SK-N-SH treated with all-trans-retinoic acid at 6 μM for 48 hours (cell line): Measurements from ENCODE around the gene SNX10.

Source experiments
- ATAC-seq: fragments of 200-7000 bp; cut with Tn5 transposase; 3 replicates; pipeline ENCODE4 v1.9.1; 2020; ENCODE audit warnings: mild to moderate bottlenecking, moderate library complexity
- ARNTL ChIP-seq: fragments of 450-650 bp; formaldehyde crosslinking; IDR thresholded peaks from 2 replicates; pipeline ENCODE4 v1.5.0; 2020; ENCODE audit warnings: low read depth, mild to moderate bottlenecking, moderate library complexity, borderline replicate concordance
- CREB5 ChIP-seq: fragments of 250-450 bp; sonication (Bioruptor Pico); IDR thresholded peaks from 2 replicates; pipeline ENCODE4 v1.5.1; 2020; ENCODE audit warnings: low read depth, mild to moderate bottlenecking, moderate library complexity
- CSDC2 ChIP-seq: fragments of 250-450 bp; sonication (Bioruptor Pico); IDR thresholded peaks from 2 replicates; pipeline ENCODE4 v1.5.0; 2020; ENCODE audit warnings: mild to moderate bottlenecking, moderate library complexity
- CSRNP3 ChIP-seq: fragments of 250-450 bp; sonication (Bioruptor Pico); IDR thresholded peaks from 2 replicates; pipeline ENCODE4 v1.5.1; 2021; ENCODE audit warnings: mild to moderate bottlenecking, moderate library complexity
- ESRRG ChIP-seq: fragments of 250-450 bp; sonication (Bioruptor Pico); IDR thresholded peaks from 2 replicates; pipeline ENCODE4 v1.6.1; 2021; ENCODE audit warnings: mild to moderate bottlenecking
- GLIS3 ChIP-seq: fragments of 250-450 bp; sonication (Bioruptor Pico); IDR thresholded peaks from 2 replicates; pipeline ENCODE4 v1.5.0; 2020; ENCODE audit warnings: mild to moderate bottlenecking, moderate library complexity
- ISL1 ChIP-seq: fragments of 250-450 bp; sonication (Bioruptor Pico); IDR thresholded peaks from 2 replicates; pipeline ENCODE4 v2.1.2; 2022; ENCODE audit warnings: mild to moderate bottlenecking, moderate library complexity
- OSR1 ChIP-seq: fragments of 250-450 bp; sonication (Bioruptor Pico); IDR thresholded peaks from 2 replicates; pipeline ENCODE4 v1.8.0; 2022; ENCODE audit warnings: moderate library complexity, mild to moderate bottlenecking, inconsistent platforms
- PPARA ChIP-seq: fragments of 250-450 bp; sonication (Bioruptor Pico); IDR thresholded peaks from 2 replicates; pipeline ENCODE4 v1.5.0; 2020; ENCODE audit warnings: mild to moderate bottlenecking, borderline replicate concordance
- RARB ChIP-seq: fragments of 250-450 bp; sonication (Bioruptor Pico); IDR thresholded peaks from 2 replicates; pipeline ENCODE4 v1.8.0; 2021; ENCODE audit warnings: mild to moderate bottlenecking, moderate library complexity
- SNAI2 ChIP-seq: fragments of 250-450 bp; sonication (Bioruptor Pico); IDR thresholded peaks from 2 replicates; pipeline ENCODE4 v1.5.0; 2020; ENCODE audit warnings: mild to moderate bottlenecking, moderate library complexity
- TCF4 ChIP-seq: fragments of 250-450 bp; sonication (Bioruptor Pico); IDR thresholded peaks from 2 replicates; pipeline ENCODE4 v1.8.0; 2021; ENCODE audit warnings: mild to moderate bottlenecking, moderate library complexity, borderline replicate concordance
- TOX ChIP-seq: fragments of 250-450 bp; sonication (Bioruptor Pico); IDR thresholded peaks from 2 replicates; pipeline ENCODE4 v1.8.0; 2021; ENCODE audit warnings: mild to moderate bottlenecking, moderate library complexity, borderline replicate concordance
- TSHZ2 ChIP-seq: fragments of 250-450 bp; sonication (Bioruptor Pico); IDR thresholded peaks from 2 replicates; pipeline ENCODE4 v1.5.0; 2020; ENCODE audit warnings: mild to moderate bottlenecking, moderate library complexity
- ZC3H10 ChIP-seq: fragments of 250-450 bp; sonication (Bioruptor Pico); IDR thresholded peaks from 2 replicates; pipeline ENCODE4 v1.5.1; 2021; ENCODE audit warnings: mild to moderate bottlenecking, moderate library complexity
- ZFP3 ChIP-seq: fragments of 250-450 bp; sonication (Bioruptor Pico); IDR thresholded peaks from 2 replicates; pipeline ENCODE4 v1.5.0; 2020; ENCODE audit warnings: mild to moderate bottlenecking, moderate library complexity
- ZFP30 ChIP-seq: fragments of 450-650 bp; formaldehyde crosslinking; IDR thresholded peaks from 2 replicates; pipeline ENCODE4 v1.5.0; 2022; ENCODE audit warnings: mild to moderate bottlenecking, moderate library complexity
- ZNF565 ChIP-seq: fragments of 450-650 bp; formaldehyde crosslinking; conservative IDR thresholded peaks from 2 replicates; pipeline ENCODE4 v1.5.0; 2020; ENCODE audit warnings: low read depth, mild to moderate bottlenecking, moderate library complexity
- ZNF8 ChIP-seq: fragments of 450-650 bp; formaldehyde crosslinking; IDR thresholded peaks from 2 replicates; pipeline ENCODE4 v1.5.0; 2020; ENCODE audit warnings: mild to moderate bottlenecking, moderate library complexity
- TF ChIP-seq, protein P1 (sequence below): fragments of 250-450 bp; sonication (Bioruptor Pico); IDR thresholded peaks from 2 replicates; pipeline ENCODE4 v1.8.0; 2021; ENCODE audit warnings: low read depth, mild to moderate bottlenecking, moderate library complexity, borderline replicate concordance
- TF ChIP-seq, protein P2 (sequence below): fragments of 250-450 bp; sonication (Bioruptor Pico); IDR thresholded peaks from 2 replicates; pipeline ENCODE4 v1.8.0; 2020; ENCODE audit warnings: mild to moderate bottlenecking, moderate library complexity, borderline replicate concordance

SNX10 gene

DNA sequence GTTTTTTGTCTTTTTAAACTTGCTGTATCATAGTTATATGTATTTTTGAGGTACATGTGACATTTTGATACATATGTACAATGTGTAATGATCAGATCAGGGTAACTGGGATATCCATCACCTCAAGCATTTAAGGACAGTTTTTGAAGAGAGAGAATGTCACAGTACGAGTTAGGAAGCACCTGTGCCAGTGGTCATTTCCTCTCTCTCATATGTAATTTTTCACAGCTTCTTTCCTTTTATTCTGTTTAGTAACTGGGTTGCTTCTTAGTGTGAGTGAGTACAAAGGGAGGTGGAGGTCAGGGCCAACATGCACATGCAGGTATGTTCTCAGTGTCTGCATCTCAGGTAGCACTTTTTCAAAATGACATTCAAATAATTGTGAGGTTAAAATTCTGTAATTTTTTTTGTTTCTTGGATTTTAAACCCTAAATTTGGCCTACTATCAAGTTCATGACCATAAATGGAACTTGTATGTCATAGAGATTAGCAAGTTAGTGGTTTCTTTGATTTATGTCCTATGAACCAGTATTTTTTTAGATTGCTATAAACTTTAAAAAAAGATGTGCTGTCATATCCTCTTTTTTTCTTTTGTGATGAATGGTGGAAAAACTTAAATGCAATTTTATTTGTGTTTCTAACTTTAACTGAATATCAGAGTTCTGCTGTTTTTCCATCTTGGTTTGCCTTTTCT is 42.7 kb downstream of the SNX10 start:
- ATAC-seq: no peak
- TF ChIP-seq CSRNP3 (CRISPR knock-in tag) (no peak), ESRRG (CRISPR knock-in tag) (no peak), RARB (no peak), SNAI2 (CRISPR knock-in tag) (no peak), CSDC2 (CRISPR knock-in tag) (no peak), TSHZ2 (CRISPR knock-in tag) (no peak), ZFP3 (CRISPR knock-in tag) (no peak), ZNF8 (no peak), CREB5 (CRISPR knock-in tag) (no peak), ISL1 (no peak), ZNF565 (CRISPR knock-in tag) (no peak), ARNTL (CRISPR knock-in tag) (no peak), TCF4 (CRISPR knock-in tag) (no peak), ZFP30 (CRISPR knock-in tag) (no peak), OSR1 (no peak), PPARA (CRISPR knock-in tag) (no peak), ZC3H10 (no peak), GLIS3 (CRISPR knock-in tag) (no peak)
- TF ChIP-seq, protein P1, sequence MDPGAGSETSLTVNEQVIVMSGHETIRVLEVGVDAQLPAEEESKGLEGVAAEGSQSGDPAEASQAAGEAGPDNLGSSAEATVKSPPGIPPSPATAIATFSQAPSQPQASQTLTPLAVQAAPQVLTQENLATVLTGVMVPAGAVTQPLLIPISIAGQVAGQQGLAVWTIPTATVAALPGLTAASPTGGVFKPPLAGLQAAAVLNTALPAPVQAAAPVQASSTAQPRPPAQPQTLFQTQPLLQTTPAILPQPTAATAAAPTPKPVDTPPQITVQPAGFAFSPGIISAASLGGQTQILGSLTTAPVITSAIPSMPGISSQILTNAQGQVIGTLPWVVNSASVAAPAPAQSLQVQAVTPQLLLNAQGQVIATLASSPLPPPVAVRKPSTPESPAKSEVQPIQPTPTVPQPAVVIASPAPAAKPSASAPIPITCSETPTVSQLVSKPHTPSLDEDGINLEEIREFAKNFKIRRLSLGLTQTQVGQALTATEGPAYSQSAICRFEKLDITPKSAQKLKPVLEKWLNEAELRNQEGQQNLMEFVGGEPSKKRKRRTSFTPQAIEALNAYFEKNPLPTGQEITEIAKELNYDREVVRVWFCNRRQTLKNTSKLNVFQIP (CRISPR knock-in tag): no peak
- TF ChIP-seq, protein P2, sequence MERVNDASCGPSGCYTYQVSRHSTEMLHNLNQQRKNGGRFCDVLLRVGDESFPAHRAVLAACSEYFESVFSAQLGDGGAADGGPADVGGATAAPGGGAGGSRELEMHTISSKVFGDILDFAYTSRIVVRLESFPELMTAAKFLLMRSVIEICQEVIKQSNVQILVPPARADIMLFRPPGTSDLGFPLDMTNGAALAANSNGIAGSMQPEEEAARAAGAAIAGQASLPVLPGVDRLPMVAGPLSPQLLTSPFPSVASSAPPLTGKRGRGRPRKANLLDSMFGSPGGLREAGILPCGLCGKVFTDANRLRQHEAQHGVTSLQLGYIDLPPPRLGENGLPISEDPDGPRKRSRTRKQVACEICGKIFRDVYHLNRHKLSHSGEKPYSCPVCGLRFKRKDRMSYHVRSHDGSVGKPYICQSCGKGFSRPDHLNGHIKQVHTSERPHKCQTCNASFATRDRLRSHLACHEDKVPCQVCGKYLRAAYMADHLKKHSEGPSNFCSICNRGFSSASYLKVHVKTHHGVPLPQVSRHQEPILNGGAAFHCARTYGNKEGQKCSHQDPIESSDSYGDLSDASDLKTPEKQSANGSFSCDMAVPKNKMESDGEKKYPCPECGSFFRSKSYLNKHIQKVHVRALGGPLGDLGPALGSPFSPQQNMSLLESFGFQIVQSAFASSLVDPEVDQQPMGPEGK: no peak

GRCh38 chr7:26337232-26337865 is 45.7 kb downstream of the SNX10 start:
- TF ChIP-seq ZNF8 (no peak), TCF4 (CRISPR knock-in tag) (no peak), ZNF565 (CRISPR knock-in tag) (no peak)
- TF ChIP-seq, all 23 proteins: peak for 0

GRCh38 chr7:26340476-26341018 is 48.9 kb downstream of the SNX10 start:
- no peak for ATAC-seq
- TF ChIP-seq TCF4 (CRISPR knock-in tag) (no peak), ISL1 (no peak), ARNTL (CRISPR knock-in tag) (no peak), CREB5 (CRISPR knock-in tag) (no peak), ESRRG (CRISPR knock-in tag) (no peak), TOX (CRISPR knock-in tag) (no peak), SNAI2 (CRISPR knock-in tag) (no peak), GLIS3 (CRISPR knock-in tag) (no peak)
- TF ChIP-seq, protein P2: no peak

More at GRCh38 chr7:26337232-26337865, 45.7 kb downstream of the SNX10 start:
- no peak for ATAC-seq
